Islet of Langerhans (tissue), 1 donor: Measurements from ENCODE around the gene LAMTOR5.
"Not testable (repeated sequence)": the region's sequence is repeated elsewhere in the genome, so short reads cannot be mapped to it uniquely, and the experiment has no call there.

Experiments
- FAIRE-seq: peaks from one replicate; lab custom pipeline; 2011; peaks lifted over from hg19 to GRCh38; lab: Jason Lieb, UNC

The LAMTOR5 gene

DNA sequence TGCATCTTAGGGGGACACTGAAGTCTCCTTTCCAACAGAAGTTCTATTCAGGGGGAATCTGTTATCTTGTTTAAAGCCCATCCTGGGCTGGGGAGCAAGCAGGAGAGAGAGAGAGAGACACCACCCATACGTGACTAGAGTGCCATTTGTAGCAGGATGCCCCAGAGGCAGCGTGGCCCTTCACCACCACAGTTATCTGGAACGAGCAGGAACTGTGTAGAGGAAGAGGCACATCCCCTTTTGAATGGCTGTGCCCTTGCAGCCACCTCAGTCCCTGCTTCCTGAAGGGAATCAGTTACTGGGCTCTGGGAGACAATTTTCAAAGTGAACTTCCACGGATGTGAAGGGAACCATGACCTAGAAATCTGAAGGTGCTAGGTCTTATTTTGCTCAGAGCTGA is 19.4 kb upstream of the LAMTOR5 start:
- no peak for FAIRE-seq

GRCh38 chr1:110425612-110426152 is 18.2 kb upstream of the LAMTOR5 start:
- FAIRE-seq = no peak

DNA sequence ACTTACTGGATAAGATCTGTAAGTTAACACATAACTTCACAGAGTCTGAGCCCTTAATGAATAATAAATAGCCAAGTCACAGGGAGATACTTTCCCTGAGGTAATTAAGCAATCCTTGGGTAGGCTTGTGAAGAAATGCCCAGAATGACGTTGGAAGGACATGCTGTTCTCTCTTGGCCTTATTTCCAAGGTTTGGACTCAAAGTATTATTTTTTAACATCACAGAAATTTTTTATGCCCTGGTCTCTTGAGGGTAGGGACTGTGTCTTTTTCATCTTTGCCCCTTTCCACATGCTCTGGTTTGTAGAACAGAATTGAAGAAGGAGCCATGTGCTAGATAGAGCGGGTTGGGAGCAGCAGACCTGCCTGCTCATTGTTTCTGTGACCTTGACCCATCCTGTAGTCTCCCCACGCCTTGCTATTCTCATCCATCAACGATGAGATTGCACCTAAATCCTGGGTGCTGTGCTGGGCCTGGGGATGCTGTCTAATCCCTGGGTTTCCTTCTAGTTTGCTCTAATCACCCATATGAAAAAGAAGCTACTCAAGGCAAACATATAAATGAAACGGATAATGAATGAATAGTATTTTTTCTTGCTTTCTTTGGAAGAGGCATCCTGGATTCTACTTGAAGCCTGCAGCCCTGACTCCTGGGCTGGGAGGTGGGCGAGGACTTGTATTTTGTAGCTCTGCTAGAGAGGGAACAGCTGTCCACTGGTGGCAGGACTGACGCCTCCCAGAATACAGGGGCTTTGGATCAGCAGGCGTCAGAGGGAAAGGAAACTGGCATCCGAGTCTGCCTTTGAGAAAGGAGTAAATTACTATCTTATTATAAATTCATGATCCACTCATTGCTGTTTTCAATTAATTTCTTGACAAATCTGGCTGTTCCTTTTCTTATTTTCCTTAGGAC is 17.5 kb upstream of the LAMTOR5 start:
- no peak for FAIRE-seq

DNA sequence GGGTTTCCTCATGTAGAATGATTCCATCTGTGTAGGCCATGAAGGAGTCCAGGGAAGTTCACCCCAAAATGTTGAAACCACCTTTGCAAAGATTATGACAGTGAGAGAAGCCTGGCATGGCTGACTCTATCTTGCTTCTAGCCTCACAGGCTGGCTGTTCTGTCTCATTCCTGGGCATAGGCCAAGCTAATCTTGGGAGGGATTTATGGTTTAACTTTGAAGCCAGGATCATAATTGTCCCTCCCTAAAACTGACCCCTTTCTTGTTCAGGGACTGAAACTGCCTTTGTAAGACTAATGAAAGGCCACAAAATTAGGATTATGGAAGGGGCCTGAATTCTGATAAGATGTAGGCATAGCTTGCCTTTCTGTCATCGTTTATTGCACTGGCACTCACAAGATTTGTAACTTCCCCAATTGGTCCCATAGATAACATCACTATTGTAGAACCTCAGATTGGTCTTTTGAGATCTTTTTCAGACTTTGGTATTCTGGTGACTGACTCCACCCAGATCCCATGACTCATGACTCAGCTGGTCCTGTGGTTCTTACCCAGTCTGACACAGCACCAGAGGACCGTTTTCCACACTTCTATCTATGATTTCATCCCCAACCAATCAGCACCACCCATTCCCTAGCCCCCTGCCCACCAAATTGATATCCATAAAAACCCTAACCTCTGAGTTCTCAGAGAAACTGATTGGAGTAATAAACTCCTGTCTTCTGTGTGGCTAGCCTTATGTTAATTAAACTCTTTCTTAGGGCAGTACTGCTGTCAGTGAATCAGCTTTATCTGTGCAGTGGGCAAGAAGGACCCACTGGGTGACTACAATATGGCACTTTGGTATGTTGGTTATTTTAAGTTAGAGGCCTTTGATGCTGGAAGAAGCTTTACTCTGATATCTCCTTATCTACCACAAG is 13.6 kb upstream of the LAMTOR5 start:
- FAIRE-seq = no peak

GRCh38 chr1:110420023-110420662 is 12.6 kb upstream of the LAMTOR5 start:
- no peak for FAIRE-seq

GRCh38 chr1:110418729-110419128 is 11.2 kb upstream of the LAMTOR5 start:
- FAIRE-seq = no peak

DNA sequence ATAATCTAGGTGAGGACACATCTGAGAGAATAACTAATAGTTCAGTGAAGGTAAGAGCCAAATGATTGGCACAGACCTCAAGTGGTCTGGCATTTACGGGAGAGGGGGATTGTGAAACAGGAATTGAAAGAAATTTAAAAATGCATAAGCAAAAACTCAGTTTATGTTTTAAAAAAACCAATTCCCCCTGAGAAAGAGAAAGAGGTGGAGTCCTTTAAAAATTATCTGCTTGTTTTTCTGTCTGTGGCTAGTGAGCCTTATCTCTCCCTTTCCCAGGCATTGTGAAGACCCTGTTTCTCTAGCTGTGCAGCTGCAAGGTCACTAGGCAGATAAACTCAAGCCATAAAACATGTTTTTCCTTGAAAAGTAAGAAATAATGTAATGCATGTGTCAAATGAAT is 5.6 kb upstream of the LAMTOR5 start:
- FAIRE-seq = not testable (repeated sequence)

- no peak for FAIRE-seq
These were observed 5.1 kb upstream of the LAMTOR5 start for GRCh38 chr1:110412576-110412975.

- no peak for FAIRE-seq
These were observed 3.8 kb upstream of the LAMTOR5 start for GRCh38 chr1:110411173-110411735.

- FAIRE-seq = no peak
These were observed 1.8 kb upstream of the LAMTOR5 start for GRCh38 chr1:110409316-110409715.

- no peak for FAIRE-seq
These were observed 994 bp upstream of the LAMTOR5 start for GRCh38 chr1:110408488-110408887.

DNA sequence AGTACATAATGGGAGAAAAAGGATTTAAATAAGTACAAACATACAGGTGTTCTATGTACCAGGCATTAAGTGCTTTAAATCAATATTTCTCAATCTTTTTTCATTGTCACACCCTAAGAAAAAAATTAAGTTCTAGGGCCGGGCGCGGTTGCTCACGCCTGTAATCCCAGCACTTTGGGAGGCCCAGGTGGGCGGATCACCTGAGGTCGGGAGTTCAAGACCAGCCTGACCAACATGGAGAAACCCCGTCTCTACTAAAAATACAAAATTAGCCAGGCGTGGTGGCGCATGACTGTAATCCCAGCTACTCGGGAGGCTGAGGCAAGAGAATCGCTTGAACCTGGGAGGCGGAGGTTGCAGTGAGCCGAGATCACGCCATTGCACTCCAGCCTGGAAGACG is 1.1 kb downstream of the LAMTOR5 start:
- FAIRE-seq = not testable (repeated sequence)

GRCh38 chr1:110404401-110404800 is 3.1 kb downstream of the LAMTOR5 start:
- no peak for FAIRE-seq

DNA sequence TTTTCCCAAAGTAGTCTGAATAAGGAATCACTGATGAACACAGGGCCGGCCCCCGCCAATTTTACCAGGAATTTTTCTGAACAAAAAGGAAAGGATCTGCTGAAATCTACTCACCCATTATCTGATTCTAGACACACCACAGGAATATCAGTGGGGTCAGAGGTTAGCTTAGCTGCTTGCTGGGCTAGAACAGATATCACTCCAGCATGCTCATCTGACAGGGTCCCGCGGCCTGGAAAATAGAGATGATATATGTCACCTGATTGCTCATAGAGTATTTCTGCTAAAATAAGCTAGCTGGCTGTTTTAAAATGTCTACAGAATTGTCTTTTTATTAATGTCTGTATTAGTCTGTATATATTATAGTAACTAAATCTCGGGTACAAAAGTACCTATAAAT is 3.7 kb downstream of the LAMTOR5 start:
- FAIRE-seq = no peak

DNA sequence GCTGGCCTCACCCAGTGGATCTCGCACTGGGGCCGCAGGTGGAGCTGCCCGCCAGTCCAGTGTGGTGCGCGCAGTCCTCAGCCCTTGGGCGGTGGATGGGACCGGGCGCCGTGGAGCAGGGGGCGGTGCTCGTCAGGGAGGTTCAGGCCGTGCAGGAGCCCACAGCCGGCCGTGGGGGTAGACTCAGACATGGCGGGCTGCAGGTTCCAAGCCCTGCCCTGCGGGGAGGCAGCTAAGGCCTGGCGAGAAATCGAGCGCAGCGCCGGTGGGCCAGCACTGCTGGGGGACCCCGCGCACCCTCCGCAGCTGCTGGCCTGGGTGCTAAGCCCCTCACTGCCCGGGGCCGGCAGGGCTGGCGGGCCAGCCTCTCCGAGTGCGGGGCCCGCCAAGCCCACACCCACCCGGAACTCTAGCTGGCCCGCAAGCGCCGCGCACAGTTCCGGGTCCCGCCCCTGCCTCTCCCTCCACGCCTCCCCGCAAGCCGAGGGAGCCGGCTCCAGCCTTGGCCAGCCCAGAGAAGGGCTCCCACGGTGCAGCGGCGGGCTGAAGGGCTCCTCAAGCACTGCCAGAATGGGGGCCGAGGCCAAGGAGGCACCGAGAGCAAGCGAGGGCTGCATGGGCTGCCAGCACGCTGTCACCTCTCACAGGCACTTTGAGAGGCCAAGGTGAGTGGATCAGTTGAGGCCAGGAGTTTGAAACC is 11.1 kb downstream of the LAMTOR5 start:
- not testable (repeated sequence) for FAIRE-seq

DNA sequence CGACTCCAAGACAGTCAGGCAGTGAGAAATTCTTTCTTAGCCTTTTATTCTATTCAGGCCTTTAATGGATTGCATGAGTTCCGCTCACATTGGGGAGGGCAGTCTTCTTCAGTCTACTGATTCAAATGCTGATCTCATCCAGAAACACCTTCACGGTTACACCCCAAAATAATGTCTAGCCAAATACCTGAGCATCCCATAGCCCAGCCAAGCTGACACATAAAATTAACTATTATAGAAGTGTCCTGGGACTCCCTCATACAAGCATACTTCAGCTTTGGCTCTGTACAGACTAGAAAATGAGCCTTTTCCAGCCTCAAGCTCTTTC is 13.0 kb downstream of the LAMTOR5 start:
- no peak for FAIRE-seq

DNA sequence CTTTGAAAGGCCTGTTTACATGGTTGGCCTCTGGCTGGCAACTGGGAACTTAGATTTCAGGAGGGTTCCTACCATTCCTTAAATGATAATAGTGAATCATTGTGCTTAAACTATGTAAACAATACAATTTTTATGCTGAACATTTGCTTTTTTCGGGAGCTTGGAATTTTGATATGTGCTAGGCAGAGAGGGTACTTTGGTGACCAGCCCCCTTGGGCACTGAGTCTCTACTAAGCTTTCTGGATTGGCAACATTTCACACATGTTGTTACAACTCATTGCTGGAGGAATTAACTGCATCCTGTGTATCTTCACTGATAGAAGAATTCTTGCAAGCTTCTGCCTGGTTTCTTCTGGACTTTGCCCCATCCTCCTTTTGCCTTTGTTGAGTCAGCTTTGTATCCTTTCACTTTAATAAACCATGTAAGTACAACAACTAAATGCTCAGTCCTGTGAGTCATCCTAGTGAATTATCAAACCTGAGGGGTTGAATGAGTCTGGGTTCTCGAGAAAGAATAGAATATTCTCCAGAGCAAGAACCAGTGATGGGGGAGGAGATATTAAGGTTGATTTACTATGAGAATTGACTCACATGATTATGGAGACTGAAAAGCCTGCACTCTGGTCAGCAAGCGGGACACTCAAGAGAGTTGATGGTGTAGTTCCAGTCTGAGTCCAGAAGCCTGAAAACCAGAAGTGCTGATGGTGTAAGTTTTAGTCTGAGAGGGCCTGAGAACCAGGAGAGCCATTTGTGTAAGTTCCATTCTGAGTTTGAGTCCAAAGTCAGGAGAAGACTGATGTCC is 13.6 kb downstream of the LAMTOR5 start:
- no peak for FAIRE-seq

DNA sequence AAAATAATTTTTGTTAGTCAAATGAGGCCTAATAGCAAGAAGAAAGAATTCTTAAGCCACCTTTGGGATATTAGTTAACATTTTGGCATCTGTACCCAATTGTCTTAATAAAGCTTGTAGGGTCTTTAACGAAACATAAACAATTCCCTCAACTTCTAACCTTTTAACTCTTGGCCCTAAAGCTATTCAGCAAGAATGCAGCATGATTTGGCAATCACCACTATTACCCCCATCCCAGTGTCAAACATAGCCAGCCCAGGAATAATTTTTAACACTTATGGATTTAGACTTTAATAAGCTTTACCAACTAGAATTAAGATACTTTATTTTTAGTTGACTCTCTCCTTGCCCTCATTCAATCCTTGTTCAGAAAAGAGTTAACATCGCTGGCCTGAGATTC is 14.2 kb downstream of the LAMTOR5 start:
- no peak for FAIRE-seq

- FAIRE-seq = no peak
These were observed 16.7 kb downstream of the LAMTOR5 start, which contains the start of gene SLC16A4 for GRCh38 chr1:110390692-110391245. TSS of gene SLC16A4 (minus strand) at chr1:110391026. CDS start at chr1:110389323, 1,703 bp downstream.

DNA sequence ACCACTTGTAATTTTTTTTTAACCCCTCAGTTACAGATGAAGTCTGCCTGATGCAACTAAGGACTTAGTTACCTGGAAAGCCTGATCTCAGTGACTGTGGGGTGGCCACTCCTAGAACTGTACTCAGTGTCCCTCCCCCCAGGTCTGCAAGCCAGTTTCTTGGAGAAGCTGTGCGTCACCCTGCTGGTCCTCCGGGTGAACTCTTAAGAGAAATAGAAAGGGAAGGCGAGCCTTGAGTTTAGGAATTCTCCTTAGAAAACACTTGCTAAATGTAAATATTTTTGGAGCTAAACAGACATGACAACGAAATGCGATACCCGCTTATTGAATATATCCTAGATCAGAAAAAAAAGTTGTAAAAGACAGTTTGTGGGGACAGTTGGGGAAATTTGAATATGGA is 17.4 kb downstream of the LAMTOR5 start:
- FAIRE-seq = no peak
